Putamen (tissue), 1 donor: Measurements from ENCODE around the gene DPP10.

Experiments
- DNase-seq: peaks from one replicate; pipeline ENCODE4 v3.0.0-alpha.2; 2016; ENCODE audit warnings: low spot score

DPP10 gene

DNA sequence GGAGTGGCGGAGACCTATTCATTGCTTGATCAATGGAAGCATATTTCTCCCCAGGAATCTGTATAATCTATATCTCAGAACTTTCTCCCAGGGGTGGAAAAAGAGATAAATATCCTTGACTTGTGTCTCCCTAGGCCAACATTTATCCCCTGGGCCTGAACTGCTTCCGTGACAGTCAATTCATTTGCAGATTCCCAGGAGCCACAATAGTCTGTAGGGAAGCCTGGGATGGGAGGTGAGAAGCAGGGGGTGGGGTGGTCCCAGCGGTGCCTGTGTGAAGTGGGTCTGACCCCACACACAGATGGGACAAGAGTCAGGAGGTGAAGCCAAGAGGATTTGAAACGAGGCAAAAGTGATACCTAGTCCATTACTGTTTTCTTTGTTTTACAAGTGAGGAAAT, 166.8 kb downstream of the DPP10 start:
- DNase-seq: no peak

- DNase-seq: no peak
Observed at GRCh38 chr2:114609801-114610200, 167.4 kb downstream of the DPP10 start.

DNA sequence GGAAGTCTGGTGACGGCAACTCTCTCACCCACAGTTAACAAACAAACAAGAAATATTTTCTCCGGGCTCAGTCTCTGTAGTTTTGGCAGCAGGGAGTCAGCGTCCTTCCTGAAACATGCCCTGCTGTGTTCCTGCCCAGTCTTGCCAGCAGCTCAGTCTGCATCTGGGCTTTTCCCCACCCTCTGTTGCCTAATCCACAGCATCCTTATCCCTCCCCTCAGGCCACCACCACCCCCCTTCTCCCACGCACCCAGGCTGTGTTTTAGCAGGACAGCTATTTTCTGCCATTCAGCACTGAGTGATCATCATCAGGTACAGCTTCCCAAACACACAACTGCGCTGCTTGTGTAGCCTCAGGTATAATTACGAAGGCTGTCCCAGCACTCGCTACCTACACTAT, 168.2 kb downstream of the DPP10 start:
- DNase-seq: no peak

DNA sequence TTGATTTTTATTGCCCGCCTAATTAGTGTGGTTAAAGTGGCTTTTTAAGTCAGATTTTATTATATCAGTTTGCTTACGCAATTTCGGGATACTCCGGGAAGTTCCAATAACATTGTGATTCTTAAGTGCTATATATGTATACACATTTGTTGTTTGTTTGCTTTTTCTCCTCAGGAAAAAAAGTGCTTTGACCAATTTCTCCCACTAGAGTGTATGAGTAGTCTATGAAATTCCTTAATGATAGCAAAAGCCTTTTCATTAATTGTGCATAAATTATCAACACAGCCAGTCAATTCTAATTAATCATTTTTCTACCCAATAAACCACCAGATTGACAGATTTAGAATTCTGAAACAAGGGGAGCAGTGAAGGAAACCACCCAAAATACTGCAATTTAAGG, 172.2 kb downstream of the DPP10 start:
- no peak for DNase-seq

GRCh38 chr2:114628481-114628880, 186.0 kb downstream of the DPP10 start:
- no peak for DNase-seq

GRCh38 chr2:114631146-114631545, 188.7 kb downstream of the DPP10 start:
- DNase-seq: no peak

- DNase-seq: no peak
Observed at GRCh38 chr2:114642166-114642770, 199.8 kb downstream of the DPP10 start.

GRCh38 chr2:114642988-114643553, 200.6 kb downstream of the DPP10 start:
- no peak for DNase-seq

- DNase-seq: no peak
Observed at GRCh38 chr2:114651933-114652332, 209.5 kb downstream of the DPP10 start.

DNA sequence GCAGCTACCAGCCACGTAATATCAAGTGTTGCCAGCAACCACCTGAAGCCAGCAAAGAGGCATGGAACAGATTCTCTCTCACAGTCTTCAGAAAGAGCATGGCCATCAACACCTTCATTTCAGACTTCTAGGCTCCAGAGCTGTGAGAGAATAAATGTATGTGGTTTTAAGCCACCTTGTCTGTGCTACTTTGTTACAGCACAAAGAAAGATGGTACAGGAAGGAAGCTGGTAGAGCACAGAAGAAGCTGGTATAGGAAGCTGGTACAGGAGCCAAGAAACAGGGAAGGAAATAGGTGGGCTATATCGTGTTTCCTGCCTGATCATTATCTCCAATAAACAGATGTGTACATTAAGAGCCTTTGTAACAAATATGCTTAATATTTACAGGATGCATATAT, 217.4 kb downstream of the DPP10 start:
- no peak for DNase-seq

GRCh38 chr2:114661971-114662939, 219.8 kb downstream of the DPP10 start:
- DNase-seq: peak; percentile 18

DNA sequence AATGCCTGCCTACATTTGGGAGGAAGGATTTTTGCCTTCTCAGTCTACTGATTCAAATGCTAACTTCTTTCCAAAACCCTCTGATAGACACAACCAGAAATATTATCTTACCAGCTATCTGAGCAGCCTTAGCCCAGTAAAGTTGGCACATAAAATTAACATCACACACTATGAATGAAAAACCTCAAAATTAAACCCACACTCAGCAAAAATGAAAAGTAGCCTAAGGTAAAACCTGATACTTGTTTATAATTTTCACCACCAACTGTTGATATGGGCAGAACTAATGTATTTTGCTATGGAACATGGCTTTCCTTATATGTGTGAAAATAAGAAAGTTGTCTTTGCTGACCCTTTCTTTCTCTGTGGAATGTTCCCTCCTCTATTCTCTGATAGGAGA, 226.0 kb downstream of the DPP10 start:
- no peak for DNase-seq

GRCh38 chr2:114683251-114683650, 240.8 kb downstream of the DPP10 start:
- no peak for DNase-seq

DNA sequence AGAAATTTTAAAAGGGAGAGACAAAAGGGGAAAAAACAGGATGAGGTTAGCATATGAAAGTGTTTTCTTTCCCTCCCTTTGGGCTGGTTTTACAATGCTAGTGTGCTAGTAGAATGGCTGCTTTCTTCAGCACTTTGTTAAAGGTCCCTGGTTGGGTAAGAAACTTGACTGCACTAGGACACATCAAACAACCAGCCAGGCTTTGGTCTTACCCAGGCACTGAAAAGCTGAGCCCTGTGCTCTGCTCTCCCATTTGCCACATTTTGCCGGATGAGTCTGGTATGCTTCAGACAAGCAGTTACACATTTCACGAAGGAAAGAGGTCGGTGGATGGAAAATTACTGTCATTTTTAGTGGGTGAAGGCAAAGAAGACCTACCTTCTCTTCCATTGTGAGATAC, 242.0 kb downstream of the DPP10 start:
- DNase-seq: no peak

DNA sequence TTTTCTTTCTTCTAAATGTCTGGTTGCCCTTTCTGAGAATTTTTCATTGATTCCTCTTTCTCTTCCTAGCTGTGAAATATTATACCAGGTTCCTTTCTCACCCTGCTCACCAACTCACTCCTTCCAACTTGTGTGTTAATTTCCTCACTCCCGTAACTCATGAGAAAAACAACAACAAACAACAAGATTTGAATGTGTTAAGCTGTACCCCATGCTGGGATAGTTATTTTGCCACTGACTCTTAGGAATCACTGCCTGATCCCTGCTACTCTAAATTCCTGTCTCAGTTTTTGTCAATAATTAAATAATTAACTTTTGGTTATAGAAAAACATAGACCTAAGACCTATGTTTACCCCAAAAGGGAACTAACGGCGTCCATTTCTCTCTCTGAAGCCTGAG, 242.7 kb downstream of the DPP10 start:
- DNase-seq: no peak

GRCh38 chr2:114688241-114688640, 245.8 kb downstream of the DPP10 start:
- DNase-seq: peak; percentile 12

- no peak for DNase-seq
Observed at GRCh38 chr2:114698520-114698919, 256.1 kb downstream of the DPP10 start.

GRCh38 chr2:114699423-114699944, 257.0 kb downstream of the DPP10 start:
- no peak for DNase-seq

DNA sequence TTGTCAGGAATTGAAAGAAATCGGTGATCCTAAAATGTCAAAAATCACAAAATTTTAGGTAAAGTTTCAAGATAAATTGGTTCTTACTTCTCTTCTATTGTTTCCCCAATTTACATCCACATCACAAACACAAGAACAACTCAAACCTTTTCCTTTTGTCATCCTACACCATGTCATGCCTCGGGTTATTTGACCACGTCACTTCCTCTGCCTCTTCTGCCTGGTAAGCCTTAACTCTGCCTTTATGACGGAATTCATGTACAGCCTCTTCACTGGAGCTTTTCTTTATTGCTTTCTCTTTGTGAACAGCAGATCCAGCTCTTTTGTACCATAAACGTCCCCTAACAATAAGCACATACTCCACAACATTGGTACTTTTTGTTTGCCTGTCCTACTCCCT, 258.0 kb downstream of the DPP10 start:
- no peak for DNase-seq

GRCh38 chr2:114709936-114710850, 267.8 kb downstream of the DPP10 start:
- DNase-seq: no peak

DNA sequence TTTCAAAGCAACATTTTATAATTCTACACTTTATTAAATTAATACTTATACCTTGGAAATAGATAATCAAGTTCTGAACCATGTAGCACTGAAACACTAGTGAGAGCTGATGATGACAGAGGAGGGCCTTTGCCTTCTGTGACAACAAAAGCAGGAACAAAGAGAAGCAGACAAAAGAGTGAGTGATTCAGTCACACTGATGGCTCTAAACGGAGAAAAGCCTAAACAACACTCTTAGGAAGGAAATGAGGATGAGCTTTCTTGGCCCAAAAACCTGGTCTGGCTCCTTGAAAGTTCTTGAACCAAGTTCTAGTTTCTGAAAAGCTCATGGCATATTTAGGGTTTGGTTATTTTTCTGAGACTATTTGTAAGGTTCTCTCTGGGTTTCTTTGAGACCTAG, 271.9 kb downstream of the DPP10 start:
- peak; percentile 41 for DNase-seq

- no peak for DNase-seq
Observed at GRCh38 chr2:114717049-114717448, 274.6 kb downstream of the DPP10 start.
